GM20000 (cell line): ENCODE measurements around the gene DNAH17.

Source experiments
- DNase-seq: peaks from one replicate; pipeline ENCODE4 v3.0.0; 2012; ENCODE audit warnings: low spot score
- CTCF ChIP-seq: IDR thresholded peaks from 2 replicates; pipeline ENCODE4 v1.5.1; 2012; ENCODE audit warnings: mild to moderate bottlenecking, control low read depth; ENCODE audit errors: extremely low read depth, missing control alignments

DNAH17 gene

GRCh38 chr17:78610951-78611511 is 33.8 kb upstream of the DNAH17 start:
- no peak for TF ChIP-seq CTCF
- DNase-seq = no peak

DNA sequence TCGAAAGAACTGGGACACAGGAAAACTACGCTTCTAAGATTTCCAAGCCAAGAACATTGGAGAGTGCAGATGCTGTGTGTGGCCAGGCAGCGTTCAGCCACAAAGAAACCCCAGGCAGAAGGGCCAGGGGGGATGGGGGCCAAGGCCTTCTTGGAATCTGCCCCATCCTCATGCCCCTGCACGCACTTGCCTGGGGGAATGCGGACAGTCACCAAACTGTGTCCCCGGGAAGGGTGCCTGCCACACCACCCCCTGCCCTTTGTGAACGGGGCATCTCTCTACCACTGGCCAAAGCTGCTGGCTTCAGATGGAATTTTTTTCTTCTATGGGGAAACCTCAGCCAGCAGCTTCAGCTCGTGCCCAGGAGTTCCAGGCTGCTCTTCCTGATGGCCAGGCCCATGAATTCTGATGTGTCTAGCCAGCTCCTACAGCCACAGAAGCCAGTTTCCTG is 32.0 kb upstream of the DNAH17 start:
- no peak for TF ChIP-seq CTCF

DNA sequence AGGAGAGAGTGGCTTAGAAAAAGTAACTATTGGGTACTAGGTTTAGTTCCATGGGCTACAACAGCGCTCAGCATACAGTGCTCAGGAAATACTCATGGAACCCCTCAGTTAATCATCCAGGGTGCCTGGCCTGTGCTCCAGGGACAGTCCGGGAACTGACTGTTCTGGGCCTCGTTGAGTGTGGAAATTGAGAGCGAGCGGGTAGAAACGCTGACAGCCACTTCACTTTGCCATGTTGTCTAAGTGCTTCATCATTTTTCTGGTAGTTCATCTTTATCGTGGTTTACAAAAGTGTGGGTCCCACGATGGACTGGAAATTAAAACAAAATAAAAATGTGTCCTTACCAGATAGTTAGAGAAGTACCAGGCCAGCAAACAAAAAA is 31.6 kb upstream of the DNAH17 start:
- TF ChIP-seq CTCF = no peak

More for the DNA sequence above, 32.0 kb upstream of the DNAH17 start:
- no peak for DNase-seq

GRCh38 chr17:78608122-78608803 is 31.1 kb upstream of the DNAH17 start:
- no peak for DNase-seq
- TF ChIP-seq CTCF = no peak

More for the DNA sequence above, 31.6 kb upstream of the DNAH17 start:
- DNase-seq = no peak

GRCh38 chr17:78607038-78607437 is 29.8 kb upstream of the DNAH17 start:
- TF ChIP-seq CTCF = no peak

DNA sequence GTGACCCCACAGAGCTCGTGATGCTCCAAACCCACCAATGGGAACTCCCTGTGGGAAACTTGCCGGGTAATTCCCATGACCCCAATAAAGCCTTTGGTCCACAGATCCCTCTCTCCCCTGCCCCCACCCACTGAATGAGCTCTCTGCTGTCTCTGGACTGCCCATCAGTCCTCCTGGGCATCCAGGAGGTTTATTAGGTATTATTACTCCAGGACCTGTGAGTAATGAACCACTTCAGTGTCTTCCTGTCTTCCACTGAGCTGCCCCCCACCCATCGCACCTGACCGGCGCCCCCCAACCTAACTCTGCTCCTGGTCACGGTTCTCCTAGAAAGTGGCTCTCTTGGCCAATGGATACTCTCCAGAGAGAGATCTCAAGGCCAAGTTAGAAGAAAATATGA is 28.7 kb upstream of the DNAH17 start:
- TF ChIP-seq CTCF = no peak
- no peak for DNase-seq

More at GRCh38 chr17:78607038-78607437, 29.8 kb upstream of the DNAH17 start:
- DNase-seq = no peak

DNA sequence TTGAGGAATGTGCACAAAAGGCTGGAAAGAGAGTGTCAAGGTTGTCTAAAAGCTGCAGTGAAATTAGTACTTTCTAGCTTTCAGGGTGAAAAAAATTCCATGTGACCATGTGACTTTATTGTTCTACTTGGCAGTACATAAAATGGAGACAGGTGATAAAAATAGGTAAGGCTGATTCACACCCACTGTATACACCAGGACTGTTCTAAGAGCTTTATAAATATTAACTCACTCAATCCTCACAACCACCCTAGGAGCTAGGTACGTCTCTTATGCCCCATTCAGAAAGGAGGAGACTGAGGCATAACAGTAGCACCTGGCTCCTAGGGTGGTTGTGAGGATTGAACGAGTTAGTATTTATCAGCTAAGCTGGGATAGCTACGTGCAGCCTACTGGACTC is 28.2 kb upstream of the DNAH17 start:
- DNase-seq = no peak
- no peak for TF ChIP-seq CTCF
